GM19025 (cell line): ENCODE measurements around the gene HSPB6.

ENCODE experiments used
- ATAC-seq: cut with Tn5 transposase; IDR thresholded peaks from one replicate; pipeline ENCODE4 v1.9.1; 2021; ENCODE audit warnings: mild to moderate bottlenecking, low read depth, moderate library complexity; ENCODE audit not compliant: unreplicated experiment

The HSPB6 gene

GRCh38 chr19:35768082-35768421, 11.2 kb upstream of the HSPB6 start:
- no peak for ATAC-seq

- no peak for ATAC-seq
Observed at GRCh38 chr19:35767288-35768081, 10.7 kb upstream of the HSPB6 start.

- no peak for ATAC-seq
Observed at GRCh38 chr19:35766571-35767104, 9.8 kb upstream of the HSPB6 start.

- no peak for ATAC-seq
Observed at GRCh38 chr19:35764432-35765315, 7.8 kb upstream of the HSPB6 start.

GRCh38 chr19:35760711-35761349, 4.0 kb upstream of the HSPB6 start:
- no peak for ATAC-seq

GRCh38 chr19:35759697-35760096, 2.9 kb upstream of the HSPB6 start:
- ATAC-seq, result no peak

GRCh38 chr19:35757749-35758608, 1.1 kb upstream of the HSPB6 start, which contains the start of gene PROSER3:
Gene PROSER3, plus strand, starts transcription at chr19:35758176. Its CDS starts 40 bp downstream, at chr19:35758216.
- peak; percentile 93 for ATAC-seq

GRCh38 chr19:35757231-35757748, 461 bp upstream of the HSPB6 start:
- no peak for ATAC-seq

- ATAC-seq, result no peak
Observed at GRCh38 chr19:35755550-35756376, 1.1 kb downstream of the HSPB6 start.

GRCh38 chr19:35755131-35755549, 1.7 kb downstream of the HSPB6 start:
- ATAC-seq, result no peak

GRCh38 chr19:35754370-35755130, 2.3 kb downstream of the HSPB6 start:
- ATAC-seq, result no peak

- no peak for ATAC-seq
Observed at GRCh38 chr19:35753634-35754369, 3.0 kb downstream of the HSPB6 start.

GRCh38 chr19:35752746-35753350, 4.0 kb downstream of the HSPB6 start:
- ATAC-seq, result no peak

GRCh38 chr19:35751839-35752745, 4.7 kb downstream of the HSPB6 start:
- ATAC-seq, result no peak

- ATAC-seq, result no peak
Observed at GRCh38 chr19:35750167-35750566, 6.7 kb downstream of the HSPB6 start.
